ENCODE results near the gene UROS.

Gene UROS

DNA sequence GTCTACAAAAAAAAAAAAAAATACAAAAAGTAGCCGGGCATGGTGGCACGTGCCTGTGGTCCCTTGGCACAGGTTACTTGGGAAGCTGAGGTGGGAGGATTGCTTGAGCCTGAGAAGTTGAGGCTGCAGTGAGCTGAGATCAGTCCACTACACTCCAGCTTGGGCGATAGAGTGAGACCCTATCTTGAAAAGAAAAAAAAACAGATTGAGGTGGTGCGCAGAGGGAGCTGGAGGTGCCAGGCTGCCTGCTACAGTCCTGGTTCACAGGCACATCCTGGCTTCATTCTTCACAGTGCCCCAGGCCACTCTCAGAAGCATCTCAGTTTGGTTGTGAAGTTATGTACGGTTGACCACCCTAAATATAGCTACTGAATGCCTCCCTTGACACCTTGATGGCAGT lies 52.2 kb downstream of the UROS start:
- DNase-seq (no peak), ATAC-seq (no peak)
- Mint-ChIP-seq H3K27ac (no peak overlapping the region), H3K4me3 (no peak overlapping the region), H3K27me3 (no peaks in the 10 kb centered on the region), H3K36me3 (ENCODE audit: low read depth) (peaks cover 18% of the 10 kb centered on the region), H3K9me3 (no peaks in the 10 kb centered on the region), H3K4me1 (no peaks in the 10 kb centered on the region)

DNA sequence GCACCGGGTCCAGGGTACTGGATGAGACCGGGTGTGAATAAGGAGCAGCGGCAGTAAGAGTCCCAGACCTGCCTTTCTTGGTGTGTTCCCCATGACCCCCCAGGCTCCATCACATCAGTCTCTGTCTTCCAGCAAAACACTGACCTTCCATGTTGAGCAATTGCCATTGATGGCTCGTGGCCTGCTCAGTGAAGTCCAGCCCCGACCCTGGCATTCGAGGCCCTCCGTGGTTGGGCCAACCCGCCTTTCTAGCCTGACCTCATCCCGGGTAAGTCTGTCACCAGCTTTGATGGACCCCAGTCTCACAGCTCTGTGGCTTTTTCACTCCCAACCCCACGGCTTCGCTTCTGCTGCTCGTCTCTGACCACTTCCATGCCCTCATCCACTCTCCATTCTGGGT lies 53.9 kb downstream of the UROS start:
- H3K27ac Mint-ChIP-seq = no peak overlapping the region
- H3K36me3 Mint-ChIP-seq (ENCODE audit: low read depth) = peaks cover 29% of the 10 kb centered on the region
- no peaks in the 10 kb centered on the region for H3K27me3 Mint-ChIP-seq
- ATAC-seq = no peak
- no peak overlapping the region for H3K4me3 Mint-ChIP-seq
- no peaks in the 10 kb centered on the region for H3K9me3 Mint-ChIP-seq
- no peaks in the 10 kb centered on the region for H3K4me1 Mint-ChIP-seq
- DNase-seq = no peak

DNA sequence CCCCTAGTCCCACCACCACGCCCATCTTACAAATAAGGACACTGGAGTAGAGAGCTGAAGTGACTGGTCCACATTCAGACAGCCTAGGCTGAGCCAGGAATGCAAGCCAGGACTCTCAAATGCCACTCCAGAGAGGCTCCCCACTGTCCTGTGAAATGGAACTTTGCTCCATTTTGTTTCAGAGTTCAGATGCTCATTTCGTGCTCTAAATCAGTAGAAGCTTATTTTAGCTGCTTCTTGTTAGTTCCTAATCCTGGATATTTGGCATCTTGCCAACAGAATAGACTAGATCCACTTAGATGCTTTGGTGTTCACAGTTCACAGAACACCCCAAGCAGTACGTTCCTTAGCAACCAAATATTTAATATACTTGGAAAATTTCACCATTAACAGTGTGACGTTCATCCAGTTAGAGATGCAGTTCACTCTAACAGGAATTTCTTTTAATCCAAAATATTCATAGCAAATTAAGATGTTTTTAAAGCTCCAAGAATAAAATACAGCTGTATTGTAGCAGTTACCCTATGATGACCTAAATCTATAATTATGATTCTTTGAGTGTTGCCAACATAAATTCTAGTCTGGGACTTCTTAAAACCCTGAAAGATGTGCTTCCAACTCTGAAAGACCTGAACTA lies 54.7 kb downstream of the UROS start:
- Mint-ChIP-seq H3K9me3 (no peaks in the 10 kb centered on the region), H3K27ac (no peak overlapping the region), H3K36me3 (ENCODE audit: low read depth) (peaks cover 36% of the 10 kb centered on the region), H3K4me1 (no peaks in the 10 kb centered on the region), H3K27me3 (no peaks in the 10 kb centered on the region), H3K4me3 (no peak overlapping the region)
- ATAC-seq (no peak), DNase-seq (no peak)

DNA sequence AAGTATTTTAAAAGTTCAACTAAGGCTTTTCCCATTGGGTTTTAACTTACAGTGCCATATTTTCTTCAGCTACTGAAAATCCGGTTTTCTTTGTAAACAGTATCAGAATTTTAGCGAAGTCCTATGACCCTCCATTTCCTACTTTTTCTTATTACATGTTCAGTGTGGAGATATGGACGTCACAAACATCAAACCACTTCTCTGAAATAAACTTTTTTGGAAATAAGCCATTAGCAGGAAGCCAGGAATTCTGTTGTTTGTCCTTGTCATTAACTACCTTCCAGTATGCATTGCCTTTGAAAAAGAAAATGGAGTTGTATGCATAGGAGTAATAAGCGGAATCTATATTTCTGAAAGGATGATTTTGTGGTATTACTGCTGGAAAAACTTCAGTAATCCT lies 56.5 kb downstream of the UROS start:
- no peak for DNase-seq
- no peaks in the 10 kb centered on the region for H3K4me1 Mint-ChIP-seq
- H3K9me3 Mint-ChIP-seq = no peaks in the 10 kb centered on the region
- no peak overlapping the region for H3K4me3 Mint-ChIP-seq
- H3K27ac Mint-ChIP-seq = no peak overlapping the region
- H3K36me3 Mint-ChIP-seq (ENCODE audit: low read depth) = peaks cover 44% of the 10 kb centered on the region
- no peak for ATAC-seq
- H3K27me3 Mint-ChIP-seq = no peaks in the 10 kb centered on the region

DNA sequence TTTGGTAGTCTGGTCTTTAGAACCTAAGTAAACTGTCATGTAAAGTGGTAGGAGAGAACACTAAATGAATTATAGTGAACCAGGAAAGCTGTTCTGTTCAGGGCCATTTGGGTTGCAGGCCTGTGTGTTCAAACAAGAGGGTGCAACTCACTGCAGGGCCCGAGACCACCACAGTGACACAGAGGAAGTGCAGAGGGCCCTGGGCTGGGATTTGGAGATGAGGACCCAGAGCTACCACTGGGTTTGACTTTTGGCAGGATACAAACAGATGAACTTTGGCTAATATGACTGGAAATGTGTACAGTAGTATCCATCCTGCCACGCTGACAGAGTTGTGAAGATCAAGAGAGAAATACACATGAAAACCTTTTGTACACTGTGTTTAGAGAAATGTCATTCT lies 57.2 kb downstream of the UROS start:
- no peak for DNase-seq
- H3K36me3 Mint-ChIP-seq (ENCODE audit: low read depth) = peaks cover 48% of the 10 kb centered on the region
- no peaks in the 10 kb centered on the region for H3K27me3 Mint-ChIP-seq
- no peaks in the 10 kb centered on the region for H3K4me1 Mint-ChIP-seq
- H3K4me3 Mint-ChIP-seq = no peak overlapping the region
- H3K27ac Mint-ChIP-seq = no peak overlapping the region
- H3K9me3 Mint-ChIP-seq = no peaks in the 10 kb centered on the region
- no peak for ATAC-seq

DNA sequence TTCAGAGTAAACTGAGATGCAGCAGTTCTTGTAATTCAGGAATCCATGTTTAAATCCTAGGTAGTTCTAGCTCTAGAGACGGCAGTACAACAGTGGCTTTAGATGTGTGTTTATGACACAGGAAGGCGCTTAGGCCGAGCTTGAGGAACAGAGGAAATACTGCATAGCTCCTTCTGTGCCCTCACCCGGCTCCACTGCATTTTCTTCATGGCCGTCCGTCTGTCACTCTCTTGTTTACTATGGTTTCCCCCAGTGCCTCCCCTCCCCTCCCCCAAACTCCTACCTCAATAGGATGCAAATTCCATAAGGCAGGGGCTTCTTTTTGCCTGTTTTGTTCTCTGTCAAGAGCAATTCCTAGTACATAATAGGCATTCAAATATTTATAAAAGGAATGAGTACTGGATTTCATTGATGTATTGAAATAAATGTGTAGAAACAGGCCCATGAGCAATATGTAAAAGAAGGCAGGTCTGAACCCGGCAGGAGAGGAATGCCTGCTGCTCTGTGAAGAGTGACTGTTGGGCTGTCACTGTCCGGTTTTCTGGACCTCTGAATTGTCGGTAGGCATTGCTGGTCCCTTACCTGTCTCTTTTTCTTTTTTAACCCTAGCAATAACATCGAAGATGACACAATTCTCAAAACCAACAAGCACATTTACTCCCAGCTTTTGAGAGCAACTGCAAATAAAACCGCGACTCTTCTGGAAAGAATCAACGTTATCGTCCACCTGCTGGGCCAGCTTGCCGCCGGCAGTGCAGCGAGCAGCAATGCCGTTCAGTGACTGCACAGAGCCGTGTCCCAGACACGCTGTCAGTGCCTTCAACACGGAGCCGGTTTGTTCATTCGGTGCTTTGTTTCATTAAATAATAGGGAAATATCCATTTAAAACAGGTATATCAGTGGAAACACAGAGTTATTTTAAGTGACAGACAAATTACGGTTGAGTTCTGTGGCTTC lies 60.1 kb downstream of the UROS start:
- DNase-seq (no peak), ATAC-seq (no peak)
- Mint-ChIP-seq H3K4me1 (no peaks in the 10 kb centered on the region), H3K9me3 (no peaks in the 10 kb centered on the region), H3K27me3 (no peaks in the 10 kb centered on the region), H3K36me3 (ENCODE audit: low read depth) (peaks cover 63% of the 10 kb centered on the region), H3K27ac (no peak overlapping the region), H3K4me3 (no peak overlapping the region)

DNA sequence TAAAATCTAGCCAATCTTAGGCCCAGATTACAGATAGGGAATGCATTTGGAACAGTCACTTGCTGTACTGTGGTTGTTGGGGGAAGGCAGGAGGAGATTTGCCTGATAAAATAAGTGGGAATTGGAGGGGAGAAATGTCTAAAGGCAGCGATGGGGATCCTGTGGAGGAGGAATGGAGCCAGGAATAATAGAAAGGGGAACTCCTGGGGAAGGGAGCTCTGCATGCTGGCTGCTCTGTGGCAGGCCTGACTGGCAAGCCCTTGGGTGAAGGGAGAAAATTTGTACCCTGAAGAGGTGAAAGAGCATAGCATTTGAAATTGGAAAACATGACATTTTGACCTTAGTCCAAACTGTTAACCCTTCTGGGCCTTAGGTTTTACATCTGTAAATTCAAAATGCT lies 61.1 kb downstream of the UROS start:
- DNase-seq (no peak), ATAC-seq (no peak)
- H3K4me1 Mint-ChIP-seq = no peaks in the 10 kb centered on the region
- H3K4me3 Mint-ChIP-seq = no peak overlapping the region
- no peaks in the 10 kb centered on the region for H3K27me3 Mint-ChIP-seq
- H3K36me3 Mint-ChIP-seq (ENCODE audit: low read depth) = peaks cover 61% of the 10 kb centered on the region
- no peak overlapping the region for H3K27ac Mint-ChIP-seq
- H3K9me3 Mint-ChIP-seq = no peaks in the 10 kb centered on the region

DNA sequence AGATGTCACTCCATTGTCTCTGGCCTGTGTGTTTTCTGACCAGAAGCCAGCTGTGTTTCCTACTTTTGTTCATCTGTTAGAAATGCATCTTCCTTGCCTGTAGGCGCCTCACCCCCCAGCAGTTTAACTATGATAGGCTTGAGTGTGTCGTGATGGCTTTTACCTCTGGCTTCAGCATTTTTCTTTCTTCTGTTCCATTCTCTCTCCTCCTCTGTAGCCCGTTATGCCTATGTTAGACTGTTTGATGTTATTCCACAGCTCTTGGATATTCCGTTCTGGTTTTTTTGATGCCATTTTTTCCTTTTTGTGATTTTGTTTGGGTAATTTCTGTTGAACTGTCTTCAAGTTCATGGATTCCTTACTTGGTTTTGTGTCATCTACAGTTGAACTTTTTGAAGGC lies 65.3 kb downstream of the UROS start:
- DNase-seq (no peak), ATAC-seq (no peak)
- Mint-ChIP-seq H3K27me3 (no peaks in the 10 kb centered on the region), H3K27ac (no peak overlapping the region), H3K4me3 (no peak overlapping the region), H3K36me3 (ENCODE audit: low read depth) (peaks cover 58% of the 10 kb centered on the region), H3K4me1 (no peaks in the 10 kb centered on the region), H3K9me3 (no peaks in the 10 kb centered on the region)

DNA sequence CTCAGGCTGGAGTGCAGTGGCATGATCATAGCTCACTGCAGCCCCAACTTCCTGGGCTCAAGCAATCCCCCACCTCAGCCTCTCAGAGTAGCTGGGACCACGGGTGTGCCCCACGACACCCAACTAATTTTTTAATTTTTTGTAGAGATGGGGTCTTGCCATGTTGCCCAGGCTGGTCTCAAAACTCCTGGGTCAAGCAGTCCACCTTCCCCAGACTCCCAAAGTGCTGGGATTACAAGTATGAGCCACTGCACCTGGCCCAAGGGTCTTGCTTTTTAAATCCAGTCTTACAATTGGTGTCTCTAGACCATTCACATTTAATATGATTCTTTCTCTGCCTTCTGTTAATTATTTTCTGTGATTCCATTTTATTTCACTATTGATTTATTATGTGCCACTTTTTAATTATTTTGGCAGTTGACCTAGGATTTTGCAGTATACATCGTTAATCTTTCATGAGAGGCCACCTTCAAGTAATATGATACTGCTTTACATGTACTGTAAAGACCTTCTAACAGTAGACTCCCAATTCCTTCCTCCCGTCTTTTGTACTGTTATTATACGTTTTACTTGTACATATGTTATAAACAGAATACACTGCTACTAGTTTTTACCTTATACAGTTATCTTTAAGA lies 66.1 kb downstream of the UROS start:
- Mint-ChIP-seq H3K27ac (no peak overlapping the region), H3K36me3 (ENCODE audit: low read depth) (peaks cover 57% of the 10 kb centered on the region), H3K9me3 (no peaks in the 10 kb centered on the region), H3K4me1 (no peaks in the 10 kb centered on the region), H3K27me3 (no peaks in the 10 kb centered on the region), H3K4me3 (no peak overlapping the region)
- ATAC-seq (no peak), DNase-seq (no peak)

DNA sequence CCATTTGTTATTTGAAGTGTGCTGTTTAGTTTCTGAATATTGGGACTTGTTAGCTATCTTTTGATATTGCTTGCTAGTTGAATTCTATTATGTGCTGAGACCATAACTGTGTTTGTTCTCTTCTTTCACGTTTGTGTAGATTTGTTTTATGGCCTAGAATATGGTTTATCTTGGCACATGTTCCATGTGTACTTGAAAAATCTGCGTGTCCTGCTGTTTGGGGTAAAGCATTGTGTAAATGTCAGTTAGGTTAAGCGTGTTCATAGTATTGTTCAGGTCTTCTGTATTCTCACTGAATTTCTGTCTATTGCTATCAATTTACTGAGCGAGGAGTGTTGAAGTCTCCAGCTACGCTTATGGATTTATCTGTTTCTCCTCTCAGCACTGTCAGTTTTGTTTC lies 66.9 kb downstream of the UROS start:
- H3K4me3 Mint-ChIP-seq = no peak overlapping the region

DNA sequence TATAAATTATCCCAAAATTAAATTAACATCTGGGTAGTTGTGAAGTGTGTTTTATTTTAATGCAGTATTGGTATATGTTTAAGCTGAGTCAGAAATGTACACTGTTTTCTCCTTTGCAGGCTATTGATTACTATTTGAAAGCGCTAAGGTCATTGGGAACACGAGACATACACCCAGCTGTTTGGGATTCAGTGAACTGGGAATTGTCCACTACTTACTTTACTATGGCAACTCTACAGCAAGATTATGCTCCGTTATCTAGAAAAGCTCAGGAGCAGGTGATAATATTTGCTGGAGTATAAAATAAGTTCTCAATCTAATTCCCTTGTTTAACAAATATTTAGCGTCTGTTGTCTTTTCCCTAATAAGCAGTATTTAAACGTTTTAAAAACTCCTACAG lies 75.6 kb downstream of the UROS start:
- DNase-seq (no peak), ATAC-seq (no peak)
- H3K27ac Mint-ChIP-seq = no peak overlapping the region
- peaks cover 73% of the 10 kb centered on the region for H3K36me3 Mint-ChIP-seq (ENCODE audit: low read depth)
- H3K4me3 Mint-ChIP-seq = no peak overlapping the region
- no peaks in the 10 kb centered on the region for H3K27me3 Mint-ChIP-seq
- no peaks in the 10 kb centered on the region for H3K9me3 Mint-ChIP-seq
- no peaks in the 10 kb centered on the region for H3K4me1 Mint-ChIP-seq

More for the DNA sequence above, 66.9 kb downstream of the UROS start:
- ATAC-seq = no peak
- Mint-ChIP-seq H3K27me3 (no peaks in the 10 kb centered on the region), H3K4me1 (no peaks in the 10 kb centered on the region), H3K36me3 (ENCODE audit: low read depth) (peaks cover 56% of the 10 kb centered on the region), H3K27ac (no peak overlapping the region), H3K9me3 (no peaks in the 10 kb centered on the region)
- DNase-seq = no peak

DNA sequence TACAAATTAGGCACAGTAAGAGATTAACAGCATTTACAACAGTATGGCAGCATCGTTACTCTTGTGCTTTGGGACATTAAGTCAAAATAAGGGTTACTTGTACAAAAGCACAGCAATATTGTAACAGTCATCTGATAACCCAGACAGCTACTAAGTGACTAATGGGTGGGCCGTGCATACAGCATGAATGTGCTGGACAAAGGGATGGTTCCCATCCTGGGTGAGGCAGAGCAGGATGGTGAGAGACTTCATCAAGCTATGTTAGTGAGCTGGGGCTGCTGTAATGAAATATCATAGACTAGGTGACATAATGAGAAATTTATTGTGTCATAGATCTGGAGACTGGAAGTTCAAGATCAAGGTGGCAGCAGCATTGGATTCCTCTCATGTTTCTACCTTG lies 78.1 kb downstream of the UROS start:
- H3K27ac Mint-ChIP-seq = no peak overlapping the region
- H3K4me3 Mint-ChIP-seq = no peak overlapping the region
- ATAC-seq (no peak), DNase-seq (no peak)
- no peaks in the 10 kb centered on the region for H3K4me1 Mint-ChIP-seq
- H3K27me3 Mint-ChIP-seq = no peaks in the 10 kb centered on the region
- H3K36me3 Mint-ChIP-seq (ENCODE audit: low read depth) = peaks cover 73% of the 10 kb centered on the region
- H3K9me3 Mint-ChIP-seq = no peaks in the 10 kb centered on the region

DNA sequence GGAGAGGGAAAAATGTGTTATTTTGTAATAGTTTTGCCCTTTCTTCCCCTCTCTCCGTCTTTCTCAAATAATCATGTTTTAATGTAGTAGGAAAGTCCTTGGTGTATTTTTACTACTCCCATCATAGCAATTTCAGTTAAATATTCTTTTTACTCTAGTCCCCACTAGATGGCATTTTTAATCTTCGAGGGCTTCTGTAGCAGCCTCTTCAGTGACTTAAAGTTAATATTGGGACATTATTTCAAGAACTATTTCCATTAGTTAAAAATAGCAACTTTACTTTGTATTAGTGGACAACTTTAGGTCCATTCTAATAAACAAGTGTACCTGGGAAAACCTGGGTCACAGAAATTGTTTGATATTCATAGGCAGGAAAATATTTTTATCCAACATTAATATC lies 80.6 kb downstream of the UROS start:
- H3K4me3 Mint-ChIP-seq = no peak overlapping the region
- ATAC-seq (no peak), DNase-seq (no peak)
- no peaks in the 10 kb centered on the region for H3K4me1 Mint-ChIP-seq
- no peak overlapping the region for H3K27ac Mint-ChIP-seq
- peaks cover 74% of the 10 kb centered on the region for H3K36me3 Mint-ChIP-seq (ENCODE audit: low read depth)
- H3K9me3 Mint-ChIP-seq = no peaks in the 10 kb centered on the region
- no peaks in the 10 kb centered on the region for H3K27me3 Mint-ChIP-seq

DNA sequence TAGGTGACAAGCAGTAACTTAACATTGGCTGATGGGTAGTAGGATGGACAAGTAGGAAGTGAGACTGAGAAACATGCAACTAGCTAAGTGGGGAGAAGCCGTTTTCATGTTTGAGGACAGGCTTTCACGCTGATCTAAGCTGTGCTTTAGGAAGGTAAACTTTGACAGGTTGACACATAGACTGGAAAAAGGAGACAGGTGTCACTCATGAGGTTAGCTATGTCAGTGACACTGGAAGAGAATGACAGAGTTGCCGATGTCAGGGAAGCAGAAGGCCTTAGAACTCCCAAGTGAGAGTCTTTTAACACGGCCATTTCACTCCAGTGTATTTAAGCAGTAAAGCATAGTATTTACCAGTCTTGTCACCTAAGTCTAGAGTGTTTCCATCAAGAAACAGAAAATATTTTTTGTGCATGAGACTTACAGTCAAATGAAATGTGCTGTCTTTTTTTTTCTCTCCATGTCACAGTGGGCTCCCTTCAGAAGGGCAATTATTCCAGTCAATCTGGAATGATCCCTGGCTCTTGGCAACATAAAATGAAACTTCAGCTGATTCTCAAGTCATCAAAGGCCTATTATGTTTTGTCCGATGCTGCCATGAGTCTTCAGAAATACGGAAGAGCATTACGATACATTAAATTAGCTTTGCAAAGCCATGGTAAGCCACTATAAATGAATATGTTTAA lies 82.9 kb downstream of the UROS start:
- no peak for ATAC-seq
- Mint-ChIP-seq H3K27ac (no peak overlapping the region), H3K36me3 (ENCODE audit: low read depth) (peaks cover 79% of the 10 kb centered on the region), H3K9me3 (no peaks in the 10 kb centered on the region), H3K4me1 (no peaks in the 10 kb centered on the region), H3K27me3 (no peaks in the 10 kb centered on the region), H3K4me3 (no peak overlapping the region)
- DNase-seq = no peak
